ENCODE results near the gene AKAP6. TPM values are rescaled to one million over a fixed set of nuclear protein-coding genes. Genes with fewer than 3 reads are reported as not detected.

The AKAP6 gene
- total RNA-seq, 1 donor from 2014 or later = 6.4 TPM

- intact Hi-C loops (cut with DNase I) = no loop called here
- ATAC-seq (no peak), DNase-seq (ENCODE audit: low spot score) (no peak)
These were observed 399.4 kb downstream of the AKAP6 start for GRCh38 chr14:32728526-32728925.

GRCh38 chr14:32728976-32729375 lies 399.9 kb downstream of the AKAP6 start:
- intact Hi-C loops (cut with DNase I) = no loop called here

GRCh38 chr14:32731249-32731648 lies 402.2 kb downstream of the AKAP6 start:
- intact Hi-C loops (cut with DNase I) = no loop called here

More at GRCh38 chr14:32728976-32729375, 399.9 kb downstream of the AKAP6 start:
- DNase-seq (ENCODE audit: low spot score) (no peak), ATAC-seq (no peak)

GRCh38 chr14:32733015-32733414 lies 403.9 kb downstream of the AKAP6 start:
- intact Hi-C loops (cut with DNase I) = no loop called here
- DNase-seq (ENCODE audit: low spot score) (no peak), ATAC-seq (no peak)

More at GRCh38 chr14:32731249-32731648, 402.2 kb downstream of the AKAP6 start:
- ATAC-seq (no peak), DNase-seq (ENCODE audit: low spot score) (no peak)

- intact Hi-C loops (cut with DNase I) = no loop called here
- no peak for ATAC-seq
- DNase-seq (ENCODE audit: low spot score) = no peak
These were observed 405.2 kb downstream of the AKAP6 start for GRCh38 chr14:32734261-32734660.

GRCh38 chr14:32737621-32738020 lies 408.5 kb downstream of the AKAP6 start:
- ATAC-seq (no peak), DNase-seq (ENCODE audit: low spot score) (no peak)
- intact Hi-C loops (cut with DNase I) = no loop called here

GRCh38 chr14:32738206-32738871 lies 409.2 kb downstream of the AKAP6 start:
- intact Hi-C loops (cut with DNase I) = no loop called here
- DNase-seq (ENCODE audit: low spot score) (no peak), ATAC-seq (no peak)

- DNase-seq (ENCODE audit: low spot score) = no peak
- intact Hi-C loops (cut with DNase I) = no loop called here
- no peak for ATAC-seq
These were observed 415.8 kb downstream of the AKAP6 start for GRCh38 chr14:32744811-32745445.

GRCh38 chr14:32754209-32754608 lies 425.1 kb downstream of the AKAP6 start:
- no peak for DNase-seq (ENCODE audit: low spot score)
- ATAC-seq = no peak
- intact Hi-C loops (cut with DNase I) = no loop called here

- DNase-seq (ENCODE audit: low spot score) = no peak
- intact Hi-C loops (cut with DNase I) = no loop called here
- ATAC-seq = no peak
These were observed 427.1 kb downstream of the AKAP6 start for GRCh38 chr14:32756173-32756572.

- no peak for ATAC-seq
- intact Hi-C loops (cut with DNase I) = no loop called here
- no peak for DNase-seq (ENCODE audit: low spot score)
These were observed 427.7 kb downstream of the AKAP6 start for GRCh38 chr14:32756775-32757174.

- intact Hi-C loops (cut with DNase I) = no loop called here
- ATAC-seq (no peak), DNase-seq (ENCODE audit: low spot score) (no peak)
These were observed 428.5 kb downstream of the AKAP6 start for GRCh38 chr14:32757568-32757967.

- DNase-seq (ENCODE audit: low spot score) = no peak
- intact Hi-C loops (cut with DNase I) = no loop called here
- ATAC-seq = no peak
These were observed 432.4 kb downstream of the AKAP6 start for GRCh38 chr14:32761381-32761968.

- DNase-seq (ENCODE audit: low spot score) = no peak
- intact Hi-C loops (cut with DNase I) = no loop called here
- ATAC-seq = no peak
These were observed 433.8 kb downstream of the AKAP6 start for GRCh38 chr14:32762886-32763285.

- intact Hi-C loops (cut with DNase I) = no loop called here
- ATAC-seq (no peak), DNase-seq (ENCODE audit: low spot score) (no peak)
These were observed 434.6 kb downstream of the AKAP6 start for GRCh38 chr14:32763673-32764072.

- DNase-seq (ENCODE audit: low spot score) = no peak
- no peak for ATAC-seq
- intact Hi-C loops (cut with DNase I) = no loop called here
These were observed 435.0 kb downstream of the AKAP6 start for GRCh38 chr14:32764131-32764530.

GRCh38 chr14:32770422-32770821 lies 441.3 kb downstream of the AKAP6 start:
- ATAC-seq (no peak), DNase-seq (ENCODE audit: low spot score) (no peak)
- intact Hi-C loops (cut with DNase I) = no loop called here

- intact Hi-C loops (cut with DNase I) = no loop called here
- no peak for DNase-seq (ENCODE audit: low spot score)
- ATAC-seq = no peak
These were observed 445.1 kb downstream of the AKAP6 start for GRCh38 chr14:32774214-32774613.

- intact Hi-C loops (cut with DNase I) = no loop called here
- DNase-seq (ENCODE audit: low spot score) (no peak), ATAC-seq (no peak)
These were observed 450.7 kb downstream of the AKAP6 start for GRCh38 chr14:32779840-32780239.

GRCh38 chr14:32784405-32784804 lies 455.3 kb downstream of the AKAP6 start:
- intact Hi-C loops (cut with DNase I) = no loop called here
- no peak for DNase-seq (ENCODE audit: low spot score)
- no peak for ATAC-seq

- ATAC-seq = no peak
- DNase-seq (ENCODE audit: low spot score) = no peak
- intact Hi-C loops (cut with DNase I) = no loop called here
These were observed 456.5 kb downstream of the AKAP6 start for GRCh38 chr14:32785585-32785984.
